Measurements from ENCODE around the gene GATAD2A.

GRCh38 chr19:19502808-19503602 lies 97.5 kb downstream of the GATAD2A start:
- no peak for TF ChIP-seq CTCF (conservative IDR thresholded peaks at IDR 0.05; ENCODE audit: low read length)
- no peak for TF ChIP-seq EZH2phosphoT487 (IDR thresholded peaks at IDR 0.05; ENCODE audit: borderline replicate concordance)

Data from Loucy (cell line).